ENCODE measurements around the gene TP53. TPM values are rescaled to one million over a fixed set of nuclear protein-coding genes. Genes with fewer than 3 reads are reported as not detected.

The TP53 gene
- total and polyA plus RNA-seq, 8 donors: 50.9 to 90.4 (median 80.6) TPM

GRCh38 chr17:7706631-7707354 is 19.5 kb upstream of the TP53 start:
- DNase-seq (no peak), ATAC-seq (no peak)
- Histone ChIP-seq H3K36me3 (peaks cover 0 to 15% of the 10 kb centered on the region in 2 donors), H3K27me3 (peaks cover 19 to 79% of the 10 kb centered on the region in 2 donors), H3K4me3 (no peak overlapping the region), H3K27ac (no peak overlapping the region), H3K9me3 (no peaks in the 10 kb centered on the region), H3K4me1 (peaks cover 5 to 18% of the 10 kb centered on the region in 2 donors)
- no peak for TF ChIP-seq CTCF (IDR thresholded peaks at IDR 0.05)
- intact Hi-C loops (cut with DNase I): no loop called here

- no peak for TF ChIP-seq CTCF (IDR thresholded peaks at IDR 0.05)
- H3K27me3 ChIP-seq: peaks cover 19 to 66% of the 10 kb centered on the region in 2 donors
- peaks cover 5 to 18% of the 10 kb centered on the region in 2 donors for H3K4me1 ChIP-seq
- peak overlapping the region; percentile 19 to 25 for H3K4me3 ChIP-seq
- no peak for ATAC-seq
- H3K9me3 ChIP-seq: no peaks in the 10 kb centered on the region
- DNase-seq: no peak
- peaks cover 0 to 27% of the 10 kb centered on the region in 2 donors for H3K36me3 ChIP-seq
- intact Hi-C loops (cut with DNase I): no loop called here
- H3K27ac ChIP-seq: no peak overlapping the region
Observed at GRCh38 chr17:7705269-7706255, 18.3 kb upstream of the TP53 start.

- DNase-seq (peak in 2 of 4 donors; percentile 43 to 71), ATAC-seq (peak; percentile 64)
- H3K4me3 ChIP-seq: peak within 1 kb of the TSS; percentile 19 to 25
- no peak for TF ChIP-seq CTCF (IDR thresholded peaks at IDR 0.05)
- no peaks in the 10 kb centered on the region for H3K9me3 ChIP-seq
- H3K36me3 ChIP-seq: peaks cover 0 to 33% of the 10 kb centered on the region in 2 donors
- H3K27ac ChIP-seq: no peak within 1 kb of the TSS
- peaks cover 19 to 63% of the 10 kb centered on the region in 2 donors for H3K27me3 ChIP-seq
- intact Hi-C loops (cut with DNase I): no loop called here
- peaks cover 5 to 13% of the 10 kb centered on the region in 2 donors for H3K4me1 ChIP-seq
Observed at GRCh38 chr17:7704601-7705268, 17.4 kb upstream of the TP53 start, which contains the start of gene EFNB3. Gene EFNB3 (plus strand): TSS chr17:7705202. CDS start chr17:7705599, 397 bp downstream.

- Histone ChIP-seq H3K4me1 (peaks cover 5 to 13% of the 10 kb centered on the region in 2 donors), H3K27me3 (peaks cover 19 to 60% of the 10 kb centered on the region in 2 donors), H3K4me3 (no peak overlapping the region), H3K27ac (no peak overlapping the region), H3K9me3 (no peaks in the 10 kb centered on the region), H3K36me3 (peaks cover 0 to 33% of the 10 kb centered on the region in 2 donors)
- intact Hi-C loops (cut with DNase I): no loop called here
- DNase-seq (peak in 2 of 4 donors; percentile 51 to 87), ATAC-seq (peak; percentile 68)
- TF ChIP-seq CTCF (IDR thresholded peaks at IDR 0.05): no peak
Observed at GRCh38 chr17:7703584-7704479, 16.5 kb upstream of the TP53 start.

All from left lung (tissue), 10 donors.